ENCODE data around the gene ZNF302. TPM values are rescaled to one million over a fixed set of nuclear protein-coding genes. Genes with fewer than 3 reads are reported as not detected.

The ZNF302 gene
- total RNA-seq, 1 experiment from 2014 or later = 23.2 TPM

GRCh38 chr19:34722353-34722752 is 44.9 kb downstream of the ZNF302 start:
- CTCF ChIA-PET = no interaction called here
- DNase-seq = no peak

GRCh38 chr19:34725400-34725799 is 47.9 kb downstream of the ZNF302 start:
- Mint-ChIP-seq H3K27me3 (ENCODE audit: unreplicated experiment) (peaks cover 88% of the 10 kb centered on the region), H3K27ac (ENCODE audit: unreplicated experiment) (no peak overlapping the region), H3K4me1 (ENCODE audit: low read depth, unreplicated experiment) (no peaks in the 10 kb centered on the region), H3K36me3 (ENCODE audit: insufficient read depth, unreplicated experiment) (no peaks in the 10 kb centered on the region), H3K4me3 (ENCODE audit: low read depth, unreplicated experiment) (no peak overlapping the region), H3K9me3 (ENCODE audit: low read depth, unreplicated experiment) (peaks cover 2% of the 10 kb centered on the region)
- CTCF ChIA-PET = no interaction called here
- BruUV-seq (replicated peaks) = no TSS peak
- no peak for DNase-seq
- no peak for TF ChIP-seq CTCF (IDR thresholded peaks at IDR 0.05; ENCODE audit: unreplicated experiment)
- intact Hi-C loops (cut with micrococcal nuclease; ENCODE audit: unreplicated experiment) = no loop called here

More at GRCh38 chr19:34722353-34722752, 44.9 kb downstream of the ZNF302 start:
- Mint-ChIP-seq H3K27me3 (ENCODE audit: unreplicated experiment) (peaks cover 67% of the 10 kb centered on the region), H3K4me3 (ENCODE audit: low read depth, unreplicated experiment) (no peak overlapping the region), H3K9me3 (ENCODE audit: low read depth, unreplicated experiment) (no peaks in the 10 kb centered on the region), H3K4me1 (ENCODE audit: low read depth, unreplicated experiment) (no peaks in the 10 kb centered on the region), H3K36me3 (ENCODE audit: insufficient read depth, unreplicated experiment) (no peaks in the 10 kb centered on the region), H3K27ac (ENCODE audit: unreplicated experiment) (no peak overlapping the region)
- intact Hi-C loops (cut with micrococcal nuclease; ENCODE audit: unreplicated experiment) = no loop called here
- no peak for TF ChIP-seq CTCF (IDR thresholded peaks at IDR 0.05; ENCODE audit: unreplicated experiment)
- no TSS peak for BruUV-seq (replicated peaks)

- TF ChIP-seq CTCF (IDR thresholded peaks at IDR 0.05; ENCODE audit: unreplicated experiment) = no peak
- DNase-seq = no peak
- Mint-ChIP-seq H3K9me3 (ENCODE audit: low read depth, unreplicated experiment) (peaks cover 7% of the 10 kb centered on the region), H3K4me1 (ENCODE audit: low read depth, unreplicated experiment) (peaks cover 10% of the 10 kb centered on the region), H3K27ac (ENCODE audit: unreplicated experiment) (no peak overlapping the region), H3K4me3 (ENCODE audit: low read depth, unreplicated experiment) (no peak overlapping the region), H3K36me3 (ENCODE audit: insufficient read depth, unreplicated experiment) (peaks cover 22% of the 10 kb centered on the region), H3K27me3 (ENCODE audit: unreplicated experiment) (peaks cover 32% of the 10 kb centered on the region)
- BruUV-seq (replicated peaks) = no TSS peak
- intact Hi-C loops (cut with micrococcal nuclease; ENCODE audit: unreplicated experiment) = no loop called here
- CTCF ChIA-PET = no interaction called here
Measured at GRCh38 chr19:34731019-34731829, 53.7 kb downstream of the ZNF302 start.

GRCh38 chr19:34731964-34732363 is 54.5 kb downstream of the ZNF302 start:
- CTCF ChIA-PET = no interaction called here
- no peak for TF ChIP-seq CTCF (IDR thresholded peaks at IDR 0.05; ENCODE audit: unreplicated experiment)
- Mint-ChIP-seq H3K4me3 (ENCODE audit: low read depth, unreplicated experiment) (no peak overlapping the region), H3K27ac (ENCODE audit: unreplicated experiment) (no peak overlapping the region), H3K9me3 (ENCODE audit: low read depth, unreplicated experiment) (peaks cover 7% of the 10 kb centered on the region), H3K4me1 (ENCODE audit: low read depth, unreplicated experiment) (peaks cover 10% of the 10 kb centered on the region), H3K36me3 (ENCODE audit: insufficient read depth, unreplicated experiment) (peaks cover 22% of the 10 kb centered on the region), H3K27me3 (ENCODE audit: unreplicated experiment) (peaks cover 24% of the 10 kb centered on the region)
- no TSS peak for BruUV-seq (replicated peaks)
- intact Hi-C loops (cut with micrococcal nuclease; ENCODE audit: unreplicated experiment) = no loop called here
- DNase-seq = no peak
